ENCODE results near the gene VTCN1. TPM values are rescaled to one million over a fixed set of nuclear protein-coding genes. Genes with fewer than 3 reads are reported as not detected.

Gene VTCN1
- total and polyA plus RNA-seq, 2 of the 13 experiments (the other 11 are each of a cell fraction or from before 2014, with no cell fraction given): not detected

- TF ChIP-seq EEA1 (CRISPR knock-in tag; IDR thresholded peaks at IDR 0.05; ENCODE audit: borderline replicate concordance) (no peak), KLF16 (CRISPR knock-in tag; IDR thresholded peaks at IDR 0.05) (no peak), ZUFSP (CRISPR knock-in tag; IDR thresholded peaks at IDR 0.05; ENCODE audit: borderline replicate concordance) (no peak), HNRNPUL1 (IDR thresholded peaks at IDR 0.05; ENCODE audit: low read depth, low read length) (no peak), ZNF816 (CRISPR knock-in tag; IDR thresholded peaks at IDR 0.05; ENCODE audit: borderline replicate concordance) (no peak), THYN1 (CRISPR knock-in tag; IDR thresholded peaks at IDR 0.05; ENCODE audit: borderline replicate concordance, low read depth) (no peak), ZNF543 (CRISPR knock-in tag; IDR thresholded peaks at IDR 0.05) (no peak)
Measured at GRCh38 chr1:117166076-117166475, 44.7 kb downstream of the VTCN1 start (continued).

GRCh38 chr1:117164209-117164608 is 46.5 kb downstream of the VTCN1 start:
- in situ Hi-C loops (cut with HindIII; ENCODE audit: extremely low pct_ligation_motif_present, low pct_unique_long_range_greater_than_20kb): no loop called here
- BruUV-seq (replicated peaks): no TSS peak

More at GRCh38 chr1:117164209-117164608, 46.5 kb downstream of the VTCN1 start:
- DNase-seq (ENCODE audit: low spot score) (no peak), FAIRE-seq (no peak), ATAC-seq (no peak)
- ChIA-PET POLR2A (no interaction called here), CTCF (ENCODE audit: low intra/inter-chr PET ratio, low total read pairs) (no interaction called here)
- H3K9ac ChIP-seq (ENCODE audit: insufficient read depth, low read depth, low read length): no peak overlapping the region
- no peak overlapping the region for H3K27ac ChIP-seq (ENCODE audit: extremely low read length, insufficient read depth, low read length)
- H3K36me3 ChIP-seq (replicated peaks in 1 of 2; ENCODE audit: control insufficient read depth in 1 of 2, insufficient read depth in 2 of 2, low read length in 2 of 2): no peaks in the 10 kb centered on the region
- H3K27me3 ChIP-seq (ENCODE audit: control insufficient read depth in 1 of 2, insufficient read depth in 2 of 2, low read length in 2 of 2): no peaks in the 10 kb centered on the region
- no peaks in the 10 kb centered on the region for H3K9me3 ChIP-seq (ENCODE audit: low read length)
- WGBS (ENCODE audit: low lambda C conversion rate): 30% methylated on average over 4 of the region's 4 CpGs
- H3K4me1 ChIP-seq (ENCODE audit: insufficient read depth, low read length): no peaks in the 10 kb centered on the region
- H3K4me3 ChIP-seq (replicated peaks in 1 of 3; ENCODE audit: insufficient read depth in 1 of 3, low read depth in 2 of 3, low read length in 3 of 3): no peak overlapping the region
- no peak overlapping the region for H3K4me2 ChIP-seq (ENCODE audit: low read depth, low read length)
- TF ChIP-seq CSRNP2 (CRISPR knock-in tag; conservative IDR thresholded peaks at IDR 0.05; ENCODE audit: low read depth) (no peak), ETV6 (CRISPR knock-in tag; conservative IDR thresholded peaks at IDR 0.05) (no peak), BCL6 (CRISPR knock-in tag; IDR thresholded peaks at IDR 0.05) (no peak), RFX1 (IDR thresholded peaks at IDR 0.05) (no peak), PLRG1 (conservative IDR thresholded peaks at IDR 0.05) (no peak), ZHX1 (CRISPR knock-in tag; IDR thresholded peaks at IDR 0.05; ENCODE audit: low read depth) (no peak), TBL1XR1 (IDR thresholded peaks at IDR 0.05; ENCODE audit: borderline replicate concordance, low read length, partially characterized antibody) (no peak), CENPX (CRISPR knock-in tag; IDR thresholded peaks at IDR 0.05) (no peak), PHF20 (CRISPR knock-in tag; IDR thresholded peaks at IDR 0.05) (no peak), SOX5 (CRISPR knock-in tag; IDR thresholded peaks at IDR 0.05; ENCODE audit: borderline replicate concordance) (no peak), YEATS4 (CRISPR knock-in tag; IDR thresholded peaks at IDR 0.05; ENCODE audit: borderline replicate concordance) (no peak), ZC3H4 (CRISPR knock-in tag; IDR thresholded peaks at IDR 0.05; ENCODE audit: borderline replicate concordance) (no peak)
- H4K20me1 ChIP-seq (ENCODE audit: insufficient read depth, low read length): no peaks in the 10 kb centered on the region
- H3K79me2 ChIP-seq (ENCODE audit: insufficient read depth, low read length): no peaks in the 10 kb centered on the region
- no peak overlapping the region for H2AFZ ChIP-seq (ENCODE audit: low read length)
- intact Hi-C loops (cut with micrococcal nuclease; ENCODE audit: unreplicated experiment): no loop called here

Data from HepG2 (cell line).